SW480 (cell line): ENCODE results near the gene IL11.

ENCODE experiments used
- DNase-seq: peaks from one replicate; pipeline ENCODE4 v3.0.0-alpha.2; 2016; ENCODE audit warnings: low spot score

IL11 gene

GRCh38 chr19:55391191-55391670 lies 21.0 kb upstream of the IL11 start:
- no peak for DNase-seq

DNA sequence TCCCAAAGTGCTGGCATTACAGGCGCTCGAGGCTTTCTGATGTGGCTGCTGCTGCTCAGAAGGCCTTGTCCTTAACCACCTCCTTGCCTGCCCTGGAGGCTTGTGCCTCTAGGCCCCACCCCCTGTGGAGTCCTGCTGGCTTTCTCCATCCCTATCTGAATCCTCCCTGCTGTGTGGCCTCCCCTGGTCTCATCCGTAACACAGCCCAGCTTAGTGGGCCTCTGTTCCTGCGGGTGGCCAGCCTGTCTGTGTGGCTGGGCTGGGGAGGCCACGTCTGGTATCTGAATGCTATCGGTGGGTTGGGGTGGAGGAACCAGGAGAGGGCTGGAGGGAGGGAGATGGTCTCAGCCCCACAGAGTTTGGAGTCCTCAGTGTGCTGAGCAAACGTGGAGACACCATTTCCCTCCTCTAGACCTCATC lies 20.2 kb upstream of the IL11 start:
- no peak for DNase-seq

DNA sequence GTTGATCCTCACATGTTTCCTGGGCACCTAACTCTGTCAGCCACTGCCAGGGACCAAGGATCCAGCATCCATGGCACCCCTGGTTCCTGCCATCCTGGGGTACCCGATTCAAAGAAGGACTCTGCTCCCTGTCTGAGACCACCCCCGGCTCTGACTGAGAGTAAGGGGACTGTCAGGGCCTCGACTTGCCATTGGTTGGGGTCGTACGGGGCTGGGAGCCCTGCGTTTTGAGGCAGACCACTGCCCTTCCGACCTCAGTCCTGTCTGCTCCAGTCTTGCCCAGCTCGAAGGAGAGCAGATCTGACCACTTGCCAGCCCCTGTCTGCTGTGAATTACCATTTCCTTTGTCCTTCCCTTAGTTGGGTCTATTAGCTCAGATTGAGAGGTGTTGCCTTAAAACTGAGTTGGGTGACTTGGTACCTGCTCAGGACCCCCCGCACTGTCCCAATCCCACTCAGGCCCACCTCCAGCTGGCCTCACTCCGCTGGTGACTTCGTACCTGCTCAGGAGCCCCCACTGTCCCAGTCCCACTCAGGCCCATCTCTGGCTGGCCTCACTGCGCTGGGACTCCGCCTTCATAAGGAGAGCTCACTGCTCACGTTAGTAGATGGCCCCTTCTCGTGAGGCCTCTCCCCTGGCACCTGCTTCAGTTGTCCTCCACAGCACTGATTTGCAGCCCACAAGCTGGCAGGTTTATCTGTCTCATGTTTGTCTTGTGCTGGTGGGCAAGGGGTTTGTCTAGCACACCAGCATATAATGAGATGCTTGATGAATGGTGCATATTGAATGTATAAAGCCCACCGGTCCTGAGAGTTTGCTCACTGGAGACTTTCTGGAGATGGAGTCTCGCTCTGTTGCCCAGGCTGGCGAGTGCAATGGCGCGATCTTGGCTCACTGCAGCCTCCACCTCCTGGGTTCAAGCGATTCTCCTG lies 19.4 kb upstream of the IL11 start:
- DNase-seq = no peak

GRCh38 chr19:55387736-55388497 lies 17.7 kb upstream of the IL11 start:
- DNase-seq = no peak

DNA sequence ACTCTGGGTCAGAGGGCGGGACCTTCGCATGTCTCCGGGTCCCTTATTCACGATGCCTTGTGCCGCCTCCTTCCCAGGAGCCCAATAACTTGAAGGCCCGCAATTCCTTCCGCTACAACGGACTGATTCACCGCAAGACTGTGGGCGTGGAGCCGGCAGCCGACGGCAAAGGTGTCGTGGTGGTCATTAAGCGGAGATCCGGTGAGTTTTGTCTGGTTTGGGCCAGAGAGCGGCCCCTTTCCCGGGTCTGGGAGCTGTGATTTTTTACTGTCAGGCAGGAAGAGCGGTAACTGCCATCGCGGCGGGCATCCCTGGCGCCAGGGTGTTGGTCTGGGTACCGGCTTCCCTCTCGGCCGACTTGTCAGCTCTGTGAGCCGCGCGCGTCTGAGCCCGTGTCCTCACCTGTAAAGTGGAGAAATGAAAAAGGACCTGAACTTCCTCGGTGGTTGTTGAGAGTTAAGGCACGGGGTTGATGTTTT lies 16.3 kb upstream of the IL11 start:
- DNase-seq = no peak

DNA sequence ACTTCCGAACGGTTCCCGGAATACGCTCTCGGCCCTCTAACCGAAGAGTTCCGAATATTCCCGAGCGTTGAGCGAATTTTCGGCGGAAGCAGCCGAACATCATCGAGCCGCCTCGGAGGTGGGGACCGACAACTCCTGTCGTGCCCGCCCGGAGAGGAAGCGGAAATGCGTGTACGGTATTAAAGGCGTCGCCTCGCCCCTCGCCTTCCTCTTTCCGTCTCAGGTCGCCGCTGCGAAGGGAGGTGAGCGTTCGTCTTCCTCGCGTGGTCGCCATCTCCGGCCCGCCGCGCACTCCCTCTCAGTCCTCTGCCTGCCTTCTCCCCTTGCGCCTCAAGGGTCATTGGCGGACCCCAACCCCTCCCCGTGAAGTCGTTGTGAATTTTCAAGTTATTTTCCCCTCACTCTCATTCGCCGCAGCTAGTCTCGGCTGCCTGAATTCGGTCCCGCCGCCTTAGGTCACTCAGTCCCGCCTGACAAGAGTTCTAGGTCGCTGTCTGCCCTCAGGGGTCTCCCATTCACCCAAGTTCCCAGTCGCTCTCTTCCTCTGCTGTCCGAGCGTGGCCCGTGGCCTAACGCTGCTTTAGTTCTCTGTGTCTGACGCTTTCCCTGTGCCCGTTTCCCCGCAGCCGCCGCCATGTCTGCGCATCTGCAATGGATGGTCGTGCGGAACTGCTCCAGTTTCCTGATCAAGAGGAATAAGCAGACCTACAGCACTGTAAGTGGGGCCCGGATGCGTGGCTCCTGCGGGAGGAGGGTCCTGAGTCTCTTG lies 15.6 kb upstream of the IL11 start, which contains the start of gene RPL28:
Gene RPL28, plus strand, starts transcription at position 209 of the 769 bp plus-strand sequence. Its CDS starts 426 bp downstream, at position 635.
- peak; percentile 98 for DNase-seq

- DNase-seq = peak; percentile 96
Observed at GRCh38 chr19:55384920-55385723, 14.9 kb upstream of the IL11 start.

DNA sequence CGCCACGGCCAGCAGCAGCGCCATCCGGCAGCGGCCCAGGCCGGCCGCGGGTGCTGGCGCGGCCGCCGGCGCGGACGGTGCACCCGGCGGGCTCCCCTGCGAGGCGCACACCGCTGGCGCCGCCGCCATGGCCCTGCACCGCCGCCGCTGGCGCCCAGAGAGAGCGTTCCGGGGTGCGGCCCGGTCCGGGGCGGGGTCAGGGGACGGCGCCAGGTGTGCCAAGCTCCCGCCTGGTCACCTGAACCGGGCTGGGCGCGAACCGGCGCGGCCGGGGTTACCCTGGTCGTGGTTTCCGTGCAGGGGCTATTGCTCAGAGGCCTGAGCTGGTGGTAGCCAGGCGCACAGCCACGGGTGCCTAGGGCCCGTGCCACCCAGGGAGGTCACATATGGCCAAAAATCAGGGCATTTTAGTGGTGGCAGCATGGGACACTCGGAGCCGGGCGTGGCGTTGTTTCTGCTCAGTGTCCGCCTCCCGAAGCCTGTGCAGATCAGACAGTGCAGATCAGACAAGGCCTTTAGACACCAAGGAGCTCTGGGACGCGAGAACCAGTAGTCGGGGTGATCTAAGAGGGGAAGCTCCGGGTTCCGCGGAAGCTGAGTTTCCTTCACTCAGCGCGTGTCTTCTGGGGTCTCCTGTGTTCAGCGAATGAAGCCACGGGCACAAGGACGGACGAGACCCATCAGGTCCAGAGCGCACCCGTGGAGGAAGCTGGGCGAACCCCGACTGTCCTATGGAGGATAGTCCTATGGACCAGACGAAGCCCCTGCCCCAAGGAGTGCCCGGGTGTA lies 14.1 kb upstream of the IL11 start, which contains the start of gene TMEM238:
Gene TMEM238, minus strand, starts transcription at position 162 of the 789 bp plus-strand sequence. Its CDS starts 33 bp downstream, at position 129.
- DNase-seq = peak; percentile 68

DNA sequence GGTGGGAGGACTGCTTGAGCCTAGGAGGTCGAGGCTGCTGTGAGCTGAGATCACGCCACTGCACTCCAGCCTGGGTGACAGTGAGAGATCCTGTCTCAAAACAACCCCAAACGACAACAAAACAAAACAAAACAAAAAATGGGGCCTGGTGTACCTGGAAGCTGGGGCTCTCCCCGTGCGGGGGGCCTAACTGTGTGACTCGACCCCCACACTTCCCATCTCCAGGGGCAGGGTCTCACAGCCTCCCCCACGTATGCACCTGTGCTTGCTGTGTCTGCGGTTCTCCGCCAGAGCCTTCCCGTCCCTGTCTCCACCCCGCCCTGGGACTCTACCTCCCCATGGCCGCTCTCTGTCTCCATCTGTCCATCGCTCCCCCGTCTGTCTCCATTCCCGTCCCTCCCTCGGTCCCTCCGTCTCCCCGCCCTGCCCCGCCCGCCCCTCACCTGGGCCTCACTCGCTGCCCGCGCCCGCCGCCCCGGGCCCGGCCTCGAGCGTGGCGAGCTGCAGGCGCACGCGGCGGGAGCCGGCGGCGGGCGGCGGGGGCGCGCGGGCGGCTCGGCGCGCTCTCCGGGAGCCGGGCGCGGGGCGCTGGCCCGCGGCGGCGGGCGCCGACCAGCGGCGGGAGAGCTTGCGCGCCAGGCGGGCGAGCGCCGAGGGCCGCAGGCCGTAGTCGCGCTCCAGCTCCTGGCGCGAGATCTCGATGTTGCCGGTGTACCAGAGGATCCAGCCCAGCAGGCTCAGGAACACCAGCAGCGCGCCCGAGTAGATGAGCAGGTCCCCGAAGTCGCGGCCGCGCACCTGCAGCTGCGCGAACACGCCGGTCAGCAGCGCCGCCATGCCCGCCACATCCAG lies 13.2 kb upstream of the IL11 start:
- peak; percentile 88 for DNase-seq

DNA sequence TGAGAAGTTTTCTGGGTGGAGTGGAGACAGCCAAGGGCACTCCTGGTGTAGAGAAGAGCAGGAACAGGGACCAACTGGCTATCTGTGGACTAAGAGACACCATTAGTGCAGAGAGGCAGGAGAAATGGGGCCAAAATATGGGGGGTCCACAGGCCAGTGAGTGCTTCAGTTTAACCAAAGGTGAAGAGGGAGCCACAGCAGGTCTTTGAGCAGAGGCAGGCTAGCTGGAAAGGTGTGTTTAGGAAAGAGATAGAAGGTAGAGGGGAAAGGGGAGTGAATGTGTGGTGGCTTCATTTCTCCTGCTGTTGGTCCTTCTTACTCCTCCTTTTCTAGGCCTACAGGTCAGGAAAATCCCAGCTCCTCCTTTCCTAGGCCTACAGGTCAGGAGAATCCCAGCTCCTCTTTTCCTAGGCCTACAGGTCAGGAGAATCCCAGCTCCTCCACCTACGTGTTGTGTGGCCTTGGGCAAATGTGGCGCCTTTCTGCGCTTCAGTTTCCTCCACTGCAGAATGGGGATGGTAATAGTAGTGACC lies 12.3 kb upstream of the IL11 start:
- DNase-seq = no peak

GRCh38 chr19:55382013-55382412 lies 11.8 kb upstream of the IL11 start:
- DNase-seq = no peak

DNA sequence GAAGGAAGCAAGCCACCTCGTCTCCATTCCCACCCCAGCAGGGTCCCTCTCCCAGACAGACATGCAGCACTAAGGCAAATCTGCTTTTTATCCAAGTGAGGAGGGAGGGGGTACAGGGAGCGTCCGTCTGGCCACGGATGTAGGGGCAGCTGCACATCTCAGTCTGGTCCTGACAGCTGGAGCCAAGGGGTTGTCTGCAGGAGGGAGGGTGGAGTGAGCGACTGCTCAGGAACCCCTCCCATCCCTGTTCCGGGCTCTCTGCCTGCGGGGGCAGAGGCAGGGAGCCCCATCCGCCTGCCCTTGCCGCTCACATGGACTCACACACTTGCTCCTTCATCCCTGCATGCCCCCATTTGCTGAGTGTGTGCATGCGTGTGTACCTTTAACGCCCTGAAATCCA lies 8.9 kb upstream of the IL11 start:
- DNase-seq = no peak

GRCh38 chr19:55377356-55378131 lies 7.3 kb upstream of the IL11 start:
- DNase-seq = no peak

- peak; percentile 69 for DNase-seq
Observed at GRCh38 chr19:55376241-55376933, 6.1 kb upstream of the IL11 start, which contains the start of gene TMEM190. TMEM190 (plus strand) TSS chr19:55376826; CDS start chr19:55376854, 28 bp downstream.

DNA sequence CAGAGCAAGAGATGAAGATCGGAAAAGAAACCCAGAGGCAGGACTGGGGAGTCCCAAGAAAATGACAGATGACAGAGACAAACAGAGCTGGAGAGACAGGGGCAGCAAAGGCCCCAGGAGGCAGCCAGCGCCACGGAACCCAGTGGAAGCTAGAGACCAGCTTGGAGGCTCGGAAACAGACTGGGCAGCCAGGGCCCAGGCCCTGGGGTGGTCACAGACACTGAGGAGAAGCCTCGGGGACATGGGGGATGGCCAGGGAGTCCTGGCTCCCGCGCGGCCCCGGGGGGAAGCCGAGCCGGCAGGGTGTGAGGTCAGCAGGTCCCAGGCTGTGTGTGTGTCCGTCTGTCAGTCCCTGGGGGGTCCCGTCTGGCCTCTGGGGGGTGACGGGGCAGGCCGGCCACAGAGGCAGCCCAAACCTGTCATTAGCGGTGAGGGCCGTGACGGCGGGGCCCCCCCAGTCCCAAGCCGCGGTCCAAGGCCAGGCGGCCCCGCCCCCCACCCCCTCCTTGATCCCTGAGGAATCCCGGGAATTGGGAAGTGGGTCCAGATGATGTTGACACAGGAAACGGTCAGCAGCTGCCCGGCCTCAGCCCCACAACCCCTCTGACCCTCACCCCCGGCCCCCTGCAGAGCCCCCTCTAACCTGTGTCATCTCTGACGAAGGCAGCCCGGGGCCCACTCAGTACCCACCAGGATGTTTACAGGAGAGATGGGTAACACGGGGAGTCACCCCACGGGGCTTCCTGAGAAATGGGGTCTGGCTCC lies 3.9 kb upstream of the IL11 start:
- DNase-seq = peak; percentile 57

GRCh38 chr19:55373306-55373992 lies 3.2 kb upstream of the IL11 start:
- no peak for DNase-seq
